HEK293 (cell line): ENCODE data around the gene MYO1B.

Experiments used
- CTCF ChIP-seq: fragments of 450-650 bp; formaldehyde crosslinking; IDR thresholded peaks from 2 replicates; pipeline ENCODE4 v1.5.1; 2016; ENCODE audit warnings: missing biosample characterization, missing genetic modification characterization
- REST ChIP-seq: fragments of 450-650 bp; formaldehyde crosslinking; IDR thresholded peaks from 2 replicates; pipeline ENCODE4 v1.5.1; 2016; ENCODE audit warnings: missing biosample characterization, missing genetic modification characterization
- ZBTB17 ChIP-seq: fragments of 450-650 bp; formaldehyde crosslinking; IDR thresholded peaks from 2 replicates; pipeline ENCODE4 v1.5.1; 2016; ENCODE audit warnings: missing biosample characterization, missing genetic modification characterization
- ZNF18 ChIP-seq: fragments of 450-650 bp; formaldehyde crosslinking; IDR thresholded peaks from 2 replicates; pipeline ENCODE4 v1.5.1; 2016; ENCODE audit warnings: missing biosample characterization, missing genetic modification characterization
- ZNF280D ChIP-seq: fragments of 450-650 bp; formaldehyde crosslinking; IDR thresholded peaks from 2 replicates; pipeline ENCODE4 v1.5.1; 2016; ENCODE audit warnings: missing biosample characterization, missing genetic modification characterization
- ZNF561 ChIP-seq: fragments of 450-650 bp; IDR thresholded peaks from 2 replicates; pipeline ENCODE4 v1.5.1; 2018; ENCODE audit warnings: missing biosample characterization, missing genetic modification characterization, borderline replicate concordance
- ZNF610 ChIP-seq: fragments of 450-650 bp; formaldehyde crosslinking; IDR thresholded peaks from 2 replicates; pipeline ENCODE4 v1.5.1; 2016; ENCODE audit warnings: missing biosample characterization, missing genetic modification characterization, borderline replicate concordance
- ZSCAN23 ChIP-seq: fragments of 450-650 bp; formaldehyde crosslinking; IDR thresholded peaks from 2 replicates; pipeline ENCODE4 v1.5.1; 2016; ENCODE audit warnings: missing biosample characterization, missing genetic modification characterization

- TF ChIP-seq CTCF (tag by site-specific recombination), result no peak
- TF ChIP-seq ZNF610 (tag by site-specific recombination), result no peak
- 0 out of 2 replicates have a peak, but pooled peaks have one; percentile 15 for TF ChIP-seq REST (tag by site-specific recombination)
- no peak for TF ChIP-seq ZNF561 (tag by site-specific recombination)
- TF ChIP-seq ZBTB17 (tag by site-specific recombination), result no peak
- no peak for TF ChIP-seq ZNF280D
- TF ChIP-seq ZNF18 (tag by site-specific recombination), result no peak
- no peak for TF ChIP-seq ZSCAN23 (tag by site-specific recombination)
Observed at GRCh38 chr2:191319186-191319585, 74.0 kb downstream of the MYO1B start.
